ENCODE measurements around the gene TRRAP.

The TRRAP gene

GRCh38 chr7:99034932-99035722, 156.8 kb downstream of the TRRAP start:
- no peak overlapping the region for H3K27ac ChIP-seq (ENCODE audit: extremely low read depth, low read depth, low read length)
- TF ChIP-seq ZNF514 (tag by site-specific recombination; IDR thresholded peaks at IDR 0.05) (no peak), ZNF776 (tag by site-specific recombination; IDR thresholded peaks at IDR 0.05; ENCODE audit: borderline replicate concordance) (no peak), ZNF280C (tag by site-specific recombination; IDR thresholded peaks at IDR 0.05) (no peak), ZNF654 (tag by site-specific recombination; IDR thresholded peaks at IDR 0.05; ENCODE audit: low read depth) (no peak), ZNF423 (tag by site-specific recombination; IDR thresholded peaks at IDR 0.05) (no peak), ZBTB1 (tag by site-specific recombination; IDR thresholded peaks at IDR 0.05) (no peak), SP3 (tag by site-specific recombination; IDR thresholded peaks at IDR 0.05) (no peak), ZNF341 (tag by site-specific recombination; IDR thresholded peaks at IDR 0.05; ENCODE audit: low read depth) (no peak), ZNF394 (tag by site-specific recombination; IDR thresholded peaks at IDR 0.05; ENCODE audit: borderline replicate concordance) (no peak), ZBTB17 (tag by site-specific recombination; IDR thresholded peaks at IDR 0.05) (no peak), ZSCAN23 (tag by site-specific recombination; IDR thresholded peaks at IDR 0.05) (no peak), SP2 (tag by site-specific recombination; IDR thresholded peaks at IDR 0.05) (no peak), ZNF645 (tag by site-specific recombination; IDR thresholded peaks at IDR 0.05) (no peak), ZNF626 (tag by site-specific recombination; IDR thresholded peaks at IDR 0.05) (no peak), OVOL3 (tag by site-specific recombination; IDR thresholded peaks at IDR 0.05) (no peak), ZNF280D (tag by site-specific recombination; IDR thresholded peaks at IDR 0.05) (no peak), CTCF (tag by site-specific recombination; IDR thresholded peaks at IDR 0.05) (no peak), ZNF555 (tag by site-specific recombination; conservative IDR thresholded peaks at IDR 0.05) (no peak)
- H3K36me3 ChIP-seq (ENCODE audit: control insufficient read depth in 2 of 2, insufficient read depth in 1 of 2, low read length in 2 of 2) = peaks cover 38 to 90% of the 10 kb centered on the region in 2 experiments; a peak in 2 of 3 replicates
- ChIA-PET CTCF (interaction anchor here (1.1 kb wide), 1 partner anchor 11 kb away, joined by 4 read pairs; no protein-coding TSS in a partner anchor), POLR2A (no interaction called here)
- no peaks in the 10 kb centered on the region for H3K4me1 ChIP-seq (ENCODE audit: control insufficient read depth, insufficient read depth, low read length)
- no peaks in the 10 kb centered on the region for H3K9me3 ChIP-seq (ENCODE audit: control insufficient read depth, insufficient read depth, low read depth, low read length)
- no peak overlapping the region for H3K4me3 ChIP-seq (ENCODE audit: low read depth, low read length)

All from HEK293 (cell line).